GM08714 (cell line): ENCODE data around the gene OSCAR.
A peak's percentile ranks its signal among the peaks of the same experiment; 100 is the strongest.
"Not testable (repeated sequence)": the region's sequence is repeated elsewhere in the genome, so short reads cannot be mapped to it uniquely, and the experiment has no call there.

Source experiments
- H3K4me3 ChIP-seq: fragments of 200-500 bp; sonication (Bioruptor generic); 2 replicates; pipeline ENCODE4 v1.5.1; 2014; ENCODE audit warnings: mild to moderate bottlenecking, low read length, inconsistent platforms
- ZNF274 ChIP-seq: IDR thresholded peaks from 2 replicates; pipeline ENCODE4 v1.6.1; 2012; ENCODE audit warnings: mild to moderate bottlenecking, low read depth, low read length

The OSCAR gene

DNA sequence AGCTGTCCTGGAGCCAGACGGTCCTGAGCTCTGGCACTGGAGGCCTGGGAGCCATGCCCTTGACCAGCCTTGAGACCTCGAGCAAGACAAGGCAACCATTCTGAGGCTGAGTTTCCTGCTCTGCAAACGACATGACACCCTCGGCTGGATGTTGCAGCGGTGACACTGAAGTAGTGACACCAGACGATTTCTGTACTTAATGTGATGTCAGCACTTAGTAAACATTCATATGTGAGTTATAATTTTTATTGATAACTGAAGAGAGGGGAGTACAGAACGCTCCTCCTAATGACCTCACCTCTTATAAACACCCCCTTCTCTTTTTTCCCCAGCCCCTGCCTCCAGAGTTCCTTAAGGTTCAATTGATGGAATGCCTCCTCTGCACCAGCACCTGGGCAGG lies 7.9 kb upstream of the OSCAR start:
- TF ChIP-seq ZNF274: no peak

DNA sequence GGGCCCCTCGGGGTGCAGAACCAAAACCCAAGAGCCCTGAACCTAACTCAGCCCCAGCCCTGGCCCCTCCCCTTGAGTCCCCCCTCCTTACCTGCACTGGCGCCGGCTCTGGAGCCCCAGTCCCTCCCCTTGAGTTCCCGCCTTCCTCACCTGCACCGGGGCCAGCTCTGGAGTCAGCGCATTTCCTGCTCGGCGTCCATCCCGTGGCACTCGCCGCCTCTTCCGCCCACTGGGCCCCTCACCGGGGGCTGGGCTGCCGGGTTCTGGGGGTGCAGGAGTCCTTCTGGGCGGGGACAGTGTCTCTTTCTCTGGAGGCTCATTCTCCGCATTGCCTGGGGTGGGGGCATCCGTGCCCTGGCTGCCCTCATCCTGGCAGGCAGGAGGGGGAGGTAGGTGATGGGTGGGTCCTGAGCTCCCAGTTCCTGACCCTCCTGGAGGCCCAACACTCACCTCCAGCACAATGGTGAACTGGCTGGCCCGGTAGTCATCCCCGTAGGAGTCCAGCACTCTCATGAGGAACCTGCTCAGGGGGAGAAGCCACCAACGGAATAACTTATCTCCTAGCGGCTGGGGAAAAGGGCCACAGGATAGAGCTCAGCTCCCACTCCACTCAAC lies 7.4 kb upstream of the OSCAR start:
- TF ChIP-seq ZNF274: no peak

More for the DNA sequence above, 7.9 kb upstream of the OSCAR start:
- no peak overlapping the region for H3K4me3 ChIP-seq

DNA sequence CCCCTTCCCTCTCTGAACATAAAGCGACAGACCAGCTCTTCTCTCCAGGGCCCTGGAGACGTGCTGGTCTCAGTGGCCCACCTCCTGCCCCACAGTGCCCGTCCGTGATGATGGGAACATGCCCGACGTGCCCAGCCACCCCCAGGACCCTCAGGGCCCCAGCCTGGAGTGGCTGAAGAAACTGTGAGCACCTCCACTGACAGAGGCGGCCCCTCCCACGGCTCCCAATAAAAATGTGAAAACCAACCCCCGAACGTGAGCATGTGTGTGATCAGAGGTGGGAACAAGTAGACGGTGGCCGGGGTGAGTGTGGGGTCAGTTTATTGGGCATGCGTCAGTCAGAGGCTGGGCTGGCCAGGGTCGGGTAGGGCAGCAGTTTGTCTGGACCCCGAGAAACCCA lies 6.1 kb upstream of the OSCAR start:
- no peak for TF ChIP-seq ZNF274

More for the DNA sequence above, 7.4 kb upstream of the OSCAR start:
- H3K4me3 ChIP-seq: no peak overlapping the region

DNA sequence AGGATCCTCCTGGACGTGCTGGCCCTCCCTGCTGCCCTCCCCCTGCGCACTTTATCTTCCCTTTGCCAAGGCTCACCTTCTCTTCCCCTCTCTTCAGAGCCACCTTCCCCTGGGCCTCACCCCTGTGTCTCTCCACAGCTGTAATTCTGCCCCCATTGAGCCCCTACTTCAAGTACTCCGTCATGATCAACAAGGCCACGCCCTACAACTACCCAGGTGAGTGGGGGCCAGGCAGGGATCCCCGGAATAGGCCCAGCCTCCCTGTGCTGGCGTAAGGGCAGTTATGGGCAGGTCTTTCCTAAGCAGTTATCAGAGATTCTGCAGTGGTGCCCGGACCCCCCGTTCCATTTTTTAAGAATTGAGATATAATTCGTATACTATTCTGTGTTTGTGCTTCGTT lies 5.2 kb upstream of the OSCAR start:
- no peak for TF ChIP-seq ZNF274
- H3K4me3 ChIP-seq: no peak overlapping the region

More for the DNA sequence above, 6.1 kb upstream of the OSCAR start:
- H3K4me3 ChIP-seq: no peak overlapping the region

DNA sequence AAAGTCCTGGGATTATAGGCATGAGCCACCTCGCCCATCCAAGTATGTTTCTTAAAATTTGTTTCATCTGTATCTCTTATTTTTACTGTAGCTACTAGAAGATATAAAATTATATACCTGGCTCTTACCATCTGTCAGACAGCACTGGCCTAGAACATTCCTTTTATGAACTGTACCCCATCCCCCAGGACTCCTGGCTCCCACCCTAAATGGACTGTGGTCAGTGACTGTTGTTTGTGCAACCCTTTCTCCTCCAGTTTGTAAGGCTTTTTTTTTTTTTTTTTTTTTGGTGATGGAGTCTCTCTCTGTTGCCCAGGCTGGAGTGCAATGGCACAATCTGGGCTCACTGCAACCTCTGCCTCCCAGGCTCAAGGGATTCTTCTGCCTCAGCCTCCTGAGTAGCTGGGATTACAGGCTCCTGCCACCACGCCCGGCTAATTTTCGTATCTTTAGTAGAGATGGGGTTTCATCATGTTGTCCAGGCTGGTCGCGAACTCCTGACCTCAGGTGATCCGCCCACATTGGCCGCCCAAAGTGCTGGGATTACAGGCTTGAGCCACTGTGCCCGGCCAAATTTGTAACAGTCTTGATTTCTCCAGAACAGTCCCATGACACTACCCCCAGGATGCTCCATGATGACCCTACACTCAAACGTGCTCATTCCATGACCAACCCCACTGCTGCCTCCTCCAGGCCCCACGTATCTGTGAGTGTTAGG lies 4.6 kb upstream of the OSCAR start:
- no peak for TF ChIP-seq ZNF274

DNA sequence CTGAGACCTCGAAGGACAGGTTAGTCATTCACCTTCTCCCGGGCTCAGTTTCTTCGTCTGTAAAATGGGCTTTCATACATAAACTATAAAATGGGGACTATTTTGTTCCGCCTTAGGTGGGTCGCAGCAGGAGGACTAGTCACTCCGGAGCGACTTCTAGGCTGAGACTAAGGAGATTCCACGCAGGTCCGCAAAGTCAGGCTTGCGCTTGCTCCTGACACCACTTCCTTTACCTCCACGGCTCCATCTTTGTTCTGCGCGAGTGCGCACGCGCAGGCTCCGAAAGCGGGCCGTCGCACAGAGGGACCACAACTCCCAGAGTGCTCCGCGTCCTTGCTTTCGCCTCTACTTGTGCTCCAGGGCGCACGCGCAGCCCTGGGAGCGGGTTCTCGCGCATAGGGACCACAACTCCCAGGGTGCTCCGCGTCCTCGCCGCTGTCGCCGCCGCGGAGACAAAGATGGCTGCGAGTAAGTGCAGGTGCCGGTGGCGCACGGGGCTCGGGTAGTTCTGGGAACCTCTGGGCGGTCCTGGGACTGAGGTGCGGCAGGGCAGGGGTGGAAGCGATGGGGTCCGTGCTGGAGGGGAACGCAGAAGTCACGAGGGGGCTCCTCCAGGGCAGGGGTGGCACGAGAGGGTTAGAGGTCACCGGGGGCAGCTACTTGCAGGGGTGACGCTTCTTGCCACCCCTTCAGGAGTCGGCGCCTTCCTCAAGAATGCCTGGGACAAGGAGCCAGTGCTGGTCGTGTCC lies 2.0 kb upstream of the OSCAR start, which contains the start of gene NDUFA3:
NDUFA3 (plus strand) TSS at position 435 of the 749 bp plus-strand sequence; CDS start at position 459, 24 bp downstream.
- no peak for TF ChIP-seq ZNF274
- H3K4me3 ChIP-seq: peak within 1 kb of the TSS; percentile 79

More for the DNA sequence above, 4.6 kb upstream of the OSCAR start:
- H3K4me3 ChIP-seq: no peak overlapping the region

DNA sequence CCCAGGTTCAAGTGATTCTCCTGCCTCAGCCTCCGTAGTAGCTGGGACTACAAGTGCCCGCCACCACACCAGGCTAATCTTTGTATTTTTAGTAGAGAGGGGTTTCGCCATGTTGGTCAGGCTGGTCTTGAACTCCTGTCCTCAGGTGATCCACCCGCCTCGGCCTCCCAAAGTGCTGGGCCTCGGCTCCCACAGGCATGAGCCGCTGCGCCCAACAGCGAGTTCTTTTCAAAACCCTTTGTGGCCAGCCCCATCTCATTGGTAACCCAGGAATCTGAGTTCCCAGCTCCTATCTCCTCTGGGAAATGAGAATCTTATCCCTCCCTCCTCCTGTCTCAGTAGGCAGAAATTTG lies 724 bp downstream of the OSCAR start:
- not testable (repeated sequence) for H3K4me3 ChIP-seq

DNA sequence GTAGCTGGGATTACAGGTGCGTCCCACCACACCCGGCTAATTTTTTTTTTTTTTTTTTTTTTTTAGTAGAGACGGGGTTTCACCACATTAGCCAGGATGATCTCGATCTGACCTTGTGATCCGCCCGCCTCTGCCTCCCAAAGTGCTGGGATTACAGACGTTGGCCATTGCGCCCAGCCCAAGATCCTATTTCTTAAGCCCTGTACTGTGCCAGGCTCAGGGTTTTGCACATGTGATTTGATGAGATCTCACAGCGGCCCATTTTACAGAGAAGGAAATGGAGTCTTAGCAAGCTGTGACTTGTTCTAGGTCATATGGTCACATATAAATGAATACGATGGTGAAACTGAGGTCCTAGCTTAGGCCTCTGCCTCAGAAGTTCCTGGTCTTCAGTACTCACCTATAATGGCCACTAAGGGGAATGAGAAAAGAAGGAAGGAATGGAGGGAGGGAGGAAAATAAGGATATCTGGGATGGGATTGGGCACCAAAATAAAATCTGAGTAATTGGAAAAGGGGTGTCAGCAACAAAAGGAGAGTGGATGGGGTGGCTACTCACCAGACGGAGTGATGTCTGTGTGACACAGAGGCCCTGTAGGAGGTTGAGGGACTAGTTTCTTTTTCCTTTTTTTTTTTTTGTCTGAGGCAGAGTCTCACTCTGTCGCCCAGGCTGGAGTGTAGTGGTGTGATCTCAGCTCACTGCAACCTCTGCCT lies 1.3 kb downstream of the OSCAR start:
- TF ChIP-seq ZNF274: no peak
- no peak overlapping the region for H3K4me3 ChIP-seq

DNA sequence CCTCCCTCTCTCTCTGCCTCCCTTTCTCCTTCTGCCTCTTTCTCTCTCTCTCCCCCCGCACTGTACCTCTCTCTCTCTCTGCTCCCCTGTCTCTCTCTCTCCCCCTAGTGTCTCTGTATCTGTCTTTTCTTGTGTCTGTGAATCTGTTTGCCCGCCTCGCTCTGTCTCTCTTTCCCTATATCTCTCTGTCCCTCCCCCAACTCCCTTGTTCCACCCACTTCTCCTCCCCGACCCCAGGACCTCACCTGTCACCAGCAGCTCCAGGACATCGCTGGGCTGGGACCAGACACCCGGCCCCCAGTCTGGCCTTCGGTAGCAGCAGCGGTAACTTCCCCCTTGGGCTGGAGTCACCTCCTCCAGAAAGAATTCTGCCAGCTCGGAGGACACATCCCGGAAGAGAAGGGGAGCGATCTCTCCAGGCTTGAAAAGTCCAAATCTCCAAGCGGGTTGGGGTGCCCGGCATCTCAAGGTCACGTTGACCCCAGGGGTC lies 3.9 kb downstream of the OSCAR start:
- no peak overlapping the region for H3K4me3 ChIP-seq
- TF ChIP-seq ZNF274: no peak

DNA sequence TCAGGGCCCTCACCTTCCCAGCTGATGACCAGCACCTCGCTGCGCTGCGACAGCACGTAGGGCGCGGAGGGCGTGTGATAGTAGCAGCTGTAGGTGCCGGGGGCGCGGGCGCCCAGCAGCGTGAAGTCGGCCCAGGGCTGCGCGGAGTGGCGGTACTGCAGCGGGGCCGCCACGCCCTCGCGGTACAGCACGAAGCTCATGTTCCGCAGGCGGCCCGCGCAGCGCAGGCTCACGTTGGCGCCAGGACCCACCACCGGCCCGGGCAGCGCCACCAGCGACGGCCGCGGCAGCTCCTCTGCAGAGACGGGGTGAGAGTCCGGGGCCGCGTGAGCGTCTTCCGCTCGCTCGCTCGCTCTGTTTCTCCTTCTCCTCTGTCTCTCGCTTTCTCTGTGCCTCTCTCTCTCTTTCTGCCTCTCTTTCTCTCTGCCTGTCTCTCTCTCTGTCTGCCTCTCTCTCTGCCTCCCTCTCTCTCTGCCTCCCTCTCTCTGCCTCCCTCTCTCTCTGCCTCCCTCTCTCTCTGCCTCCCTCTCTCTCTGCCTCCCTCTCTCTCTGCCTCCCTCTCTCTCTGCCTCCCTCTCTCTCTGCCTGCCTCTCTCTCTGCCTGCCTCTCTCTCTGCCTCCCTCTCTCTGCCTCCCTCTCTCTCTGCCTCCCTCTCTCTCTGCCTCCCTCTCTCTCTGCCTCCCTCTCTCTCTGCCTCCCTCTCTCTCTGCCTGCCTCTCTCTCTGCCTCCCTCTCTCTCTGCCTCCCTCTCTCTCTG lies 4.6 kb downstream of the OSCAR start:
- H3K4me3 ChIP-seq: not testable (repeated sequence)

DNA sequence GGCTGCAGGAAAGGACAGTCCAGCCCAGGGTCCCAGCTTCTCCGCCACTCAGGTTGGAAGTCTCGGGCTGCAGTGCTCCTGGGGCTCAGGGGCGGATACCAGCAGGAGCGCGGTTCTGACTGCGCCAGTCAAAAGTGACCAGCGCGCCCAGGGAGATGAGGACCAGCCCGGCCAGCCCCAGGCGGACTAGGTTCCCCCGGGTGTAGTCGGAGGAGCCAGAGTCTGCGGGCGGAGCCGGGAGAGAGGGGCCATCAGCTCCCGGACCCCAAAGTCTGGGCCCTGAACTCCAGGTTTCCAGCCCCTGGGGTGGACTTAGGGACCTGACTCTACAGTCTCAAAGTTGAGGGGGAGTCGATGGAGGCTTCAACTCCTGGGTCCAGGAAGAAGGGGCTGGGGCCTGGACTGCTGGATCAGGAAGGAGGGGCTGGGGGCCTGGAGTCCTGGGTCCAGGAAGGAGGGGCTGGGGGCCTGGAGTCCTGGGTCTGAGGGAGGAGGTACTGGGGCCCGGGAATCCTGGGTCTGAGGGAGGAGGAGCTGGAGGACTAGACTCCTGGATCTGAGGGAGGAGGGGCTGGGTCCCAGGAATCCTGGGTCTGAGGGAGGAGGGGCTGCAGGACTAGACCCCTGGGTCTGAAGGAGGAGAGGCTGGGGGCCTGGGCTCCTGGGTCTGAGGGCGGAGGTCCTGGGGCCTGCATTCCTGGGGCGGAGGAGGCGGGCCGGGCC lies 5.3 kb downstream of the OSCAR start:
- H3K4me3 ChIP-seq: no peak overlapping the region; the same call in 1 of the 2 replicates
- no peak for TF ChIP-seq ZNF274

DNA sequence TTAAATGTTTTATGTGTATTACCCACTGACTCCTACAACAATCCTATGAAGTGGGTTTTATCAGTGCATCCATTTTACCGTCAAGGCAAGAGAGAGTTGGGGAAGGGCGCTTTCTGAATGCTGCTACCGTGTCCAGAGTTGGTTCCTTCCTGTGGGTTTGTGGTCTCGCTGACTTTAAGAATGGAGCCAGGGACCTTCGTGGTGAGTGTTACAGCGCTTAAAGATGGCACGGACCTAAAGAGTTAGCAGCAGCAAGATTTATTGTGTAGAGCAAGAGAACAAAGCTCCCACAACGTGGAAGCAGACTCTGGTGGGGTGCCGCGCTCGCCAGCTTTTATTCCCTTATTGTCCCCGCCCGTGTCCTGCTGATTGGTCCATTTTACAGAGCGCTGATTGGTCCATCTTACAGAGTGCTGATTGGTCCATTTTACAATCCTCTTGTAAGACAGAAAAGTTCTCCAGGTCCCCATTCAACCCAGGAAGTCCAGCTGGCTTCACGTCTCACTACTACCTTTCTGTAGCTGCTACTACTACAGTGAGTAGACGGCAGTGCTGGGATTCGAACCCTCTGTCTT lies 6.1 kb downstream of the OSCAR start:
- no peak for TF ChIP-seq ZNF274
- no peak overlapping the region for H3K4me3 ChIP-seq

DNA sequence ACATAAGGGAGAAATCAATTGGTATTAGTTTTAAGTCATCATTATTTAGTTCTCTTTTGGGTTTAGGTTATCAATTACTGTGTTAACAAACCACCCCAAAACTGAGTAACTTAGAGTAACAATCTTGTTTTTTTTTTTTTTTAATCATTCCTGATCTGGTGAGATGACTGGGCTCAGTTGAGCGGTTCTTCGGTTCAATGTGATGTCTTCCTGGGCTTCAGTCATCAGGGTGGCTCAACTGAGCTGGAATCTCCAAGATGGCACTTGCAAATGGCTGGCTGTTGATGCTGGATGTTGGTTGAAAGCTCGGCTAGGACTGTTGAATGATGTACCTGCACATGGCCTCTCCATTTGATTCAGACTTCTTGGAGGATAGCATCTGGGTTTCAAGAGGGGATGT lies 16.2 kb downstream of the OSCAR start:
- no peak overlapping the region for H3K4me3 ChIP-seq
- no peak for TF ChIP-seq ZNF274

DNA sequence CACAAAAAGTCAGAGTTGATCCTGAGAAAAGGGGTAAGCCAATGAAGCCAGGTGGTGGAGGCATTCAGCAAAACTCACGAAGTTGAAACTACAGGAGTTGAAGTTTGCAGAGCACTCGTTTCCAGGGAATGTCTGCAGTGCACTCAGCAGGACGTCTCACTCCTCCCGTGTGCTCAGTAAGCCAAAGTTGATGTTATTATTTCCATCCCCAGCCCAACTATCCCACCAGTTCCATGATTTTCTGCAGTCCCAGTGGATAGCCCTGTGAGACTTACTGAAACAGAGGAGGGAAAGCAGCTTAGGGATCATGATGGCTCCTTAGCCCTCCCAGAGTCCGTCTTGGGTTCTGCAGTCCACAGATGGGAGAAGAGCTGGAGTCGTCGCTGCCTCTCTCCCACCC lies 19.6 kb downstream of the OSCAR start, which contains the start of gene TARM1:
TARM1 (minus strand) TSS at position 334 of the 400 bp plus-strand sequence; CDS start at position 309, 25 bp downstream.
- H3K4me3 ChIP-seq: no peak within 1 kb of the TSS
- no peak for TF ChIP-seq ZNF274
